CD1c-positive myeloid dendritic cell (primary cell): ENCODE data around the gene YPEL2.

Source experiments
- DNase-seq: peaks from one replicate; pipeline ENCODE4 v3.0.0-alpha.2; 2016; ENCODE audit errors: extremely low spot score

Gene YPEL2

DNA sequence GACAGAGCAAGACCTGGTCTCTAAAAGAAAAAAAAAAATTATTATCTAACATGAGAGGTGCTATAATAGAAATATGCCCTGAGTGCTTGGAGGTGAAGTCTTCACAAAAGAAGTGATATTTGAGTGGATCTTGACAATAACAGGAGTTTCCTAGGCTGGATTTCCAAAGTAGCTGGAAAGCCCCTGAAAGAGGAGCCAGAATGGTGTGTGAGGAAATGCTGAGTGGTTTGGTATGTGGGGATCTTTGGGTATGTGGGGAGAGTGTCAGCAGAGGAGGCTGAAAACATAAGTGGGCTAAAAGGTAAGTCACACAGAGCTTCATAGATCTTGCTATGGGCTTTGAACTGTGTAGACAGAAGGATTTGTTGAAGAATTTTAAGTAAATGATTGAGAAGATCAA is 100.1 kb downstream of the YPEL2 start:
- no peak for DNase-seq

DNA sequence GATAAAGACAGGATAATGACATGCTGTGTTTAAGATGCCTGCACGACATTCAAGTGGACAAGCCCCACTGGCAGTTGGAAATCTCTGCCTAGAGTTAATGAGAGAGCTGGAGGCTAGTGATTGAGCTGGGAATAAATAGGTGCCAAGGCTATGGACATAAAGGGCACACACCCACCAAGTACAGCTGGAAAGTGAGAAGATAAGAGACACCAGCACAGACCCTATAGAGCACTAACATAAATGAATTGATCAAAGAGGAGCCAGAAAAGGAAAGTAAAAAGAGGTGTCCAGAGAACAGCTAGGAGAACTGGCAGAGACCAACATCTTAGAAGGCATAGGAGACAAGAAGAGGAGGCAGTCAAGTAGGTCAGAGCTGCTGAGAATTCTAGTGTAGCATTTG is 101.2 kb downstream of the YPEL2 start:
- DNase-seq, result no peak

DNA sequence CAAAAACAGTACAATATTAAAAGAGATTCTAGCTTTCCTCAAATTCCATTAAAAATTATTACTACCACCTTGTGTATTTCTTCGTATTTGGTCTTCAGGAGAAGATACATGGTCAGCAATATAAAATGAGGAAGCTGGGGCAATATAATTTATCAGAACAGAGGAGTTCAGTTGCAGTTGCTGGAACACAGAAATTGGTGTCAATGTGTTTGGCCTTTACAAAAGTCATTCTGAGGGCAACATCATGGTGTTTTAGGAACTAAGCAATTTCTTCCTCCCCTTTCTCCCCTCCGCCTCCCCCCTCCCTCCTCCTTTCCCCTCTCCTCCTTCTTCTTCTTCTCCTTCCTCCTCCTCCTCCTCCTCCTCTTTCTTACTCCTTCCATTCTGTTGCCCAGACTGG is 102.1 kb downstream of the YPEL2 start:
- peak; percentile 47 for DNase-seq

- no peak for DNase-seq
These were observed 103.0 kb downstream of the YPEL2 start for GRCh38 chr17:59434429-59434828.

DNA sequence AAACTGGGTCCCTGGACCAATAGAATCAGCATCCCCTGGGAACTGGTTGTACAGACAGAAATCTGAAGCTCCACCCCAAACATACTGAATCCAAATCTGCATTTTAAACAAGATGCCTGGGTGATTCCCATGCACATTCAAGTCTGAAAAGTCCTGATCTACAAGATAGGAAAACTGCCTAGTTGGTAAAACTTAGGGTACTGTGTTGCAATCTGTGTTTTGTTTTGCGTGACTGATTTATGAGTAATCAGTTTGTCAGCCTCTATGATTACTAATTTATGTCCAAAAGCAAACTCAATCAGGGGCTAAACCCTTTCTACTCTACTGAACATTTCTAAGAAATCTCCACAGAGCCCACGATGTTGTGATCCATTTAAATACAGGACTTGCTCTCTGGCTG is 103.8 kb downstream of the YPEL2 start:
- DNase-seq, result peak; percentile 79

- no peak for DNase-seq
These were observed 105.4 kb downstream of the YPEL2 start for GRCh38 chr17:59436900-59437299.

GRCh38 chr17:59437791-59438281 is 106.4 kb downstream of the YPEL2 start:
- peak; percentile 80 for DNase-seq

GRCh38 chr17:59439262-59439661 is 107.8 kb downstream of the YPEL2 start:
- DNase-seq, result no peak

DNA sequence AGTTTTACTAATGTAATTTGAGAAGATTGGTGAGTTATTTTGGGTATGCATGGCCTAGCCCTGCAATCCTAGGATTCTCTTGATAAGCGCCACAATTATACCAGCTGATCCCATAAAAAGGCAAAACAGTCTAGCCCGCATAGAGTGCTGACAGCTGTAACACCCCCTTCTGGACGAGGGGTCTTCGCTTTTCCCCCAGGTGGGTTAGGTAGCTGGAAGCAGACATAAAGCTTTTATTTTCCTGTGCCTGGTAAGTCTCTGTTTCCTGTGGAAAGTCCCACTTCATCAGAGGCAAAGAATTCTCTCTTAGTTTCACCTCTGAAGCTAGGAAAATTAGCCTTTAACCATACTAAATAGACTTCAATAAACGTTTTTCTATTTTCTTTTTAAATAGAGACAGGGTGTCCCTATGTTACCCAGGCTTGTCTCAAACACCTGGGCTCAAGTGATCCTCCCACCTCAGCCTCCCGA is 108.3 kb downstream of the YPEL2 start:
- DNase-seq, result no peak

DNA sequence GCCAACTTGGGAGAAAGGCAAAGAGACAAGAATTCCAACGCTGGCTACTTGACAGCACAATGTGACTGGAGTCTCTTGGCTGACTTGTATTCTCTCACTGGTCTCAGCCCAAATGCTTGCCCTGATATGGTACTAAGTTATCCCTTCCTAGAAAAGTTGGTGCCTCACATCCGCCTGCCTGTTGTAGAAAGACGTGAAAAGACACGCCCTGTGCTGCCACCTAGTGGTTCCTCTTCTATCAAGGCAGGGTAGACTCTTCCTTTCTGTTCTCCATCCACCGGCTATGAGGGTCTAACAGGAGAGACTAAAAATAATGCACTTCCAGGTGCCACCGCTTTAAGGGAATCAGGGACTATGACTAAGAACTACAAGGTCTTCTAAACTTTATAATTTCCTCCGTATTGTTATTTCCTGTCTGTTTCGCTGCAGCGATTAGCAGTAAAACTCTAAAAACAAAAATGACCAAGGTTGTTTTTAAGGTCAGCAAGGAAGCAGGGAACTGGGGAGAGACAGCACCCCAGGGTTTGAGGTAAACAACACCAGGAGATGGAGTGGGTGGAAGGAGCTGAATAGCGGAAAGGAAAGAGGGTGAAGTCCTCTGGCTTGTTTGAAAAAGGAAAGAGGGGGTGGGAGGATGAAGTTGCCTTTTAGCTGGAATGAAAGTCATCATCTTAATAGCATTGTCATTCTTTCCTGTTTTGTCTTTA is 109.5 kb downstream of the YPEL2 start:
- peak; percentile 90 for DNase-seq

- DNase-seq, result no peak
These were observed 110.1 kb downstream of the YPEL2 start for GRCh38 chr17:59441464-59442096.

DNA sequence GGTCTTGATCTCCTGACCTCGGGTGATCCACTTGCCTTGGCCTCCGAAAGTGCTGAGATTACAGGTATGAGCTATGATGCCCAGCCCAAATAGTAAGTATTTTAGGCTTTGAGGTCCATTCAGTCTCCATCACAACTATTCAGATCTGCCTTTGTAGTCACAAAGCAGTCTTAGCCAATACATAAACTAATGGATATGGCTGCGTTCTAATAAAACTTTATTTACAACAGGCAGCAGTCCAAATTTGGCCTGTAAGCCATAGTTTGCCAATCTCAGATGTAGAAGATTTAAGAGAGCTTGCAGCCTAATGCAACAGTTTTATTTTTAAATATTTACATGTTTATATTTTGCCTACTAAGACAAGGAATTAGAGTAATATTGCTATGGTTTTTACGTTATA is 111.7 kb downstream of the YPEL2 start:
- DNase-seq, result no peak
